ENCODE results near the gene RGS7. TPM values are rescaled to one million over a fixed set of nuclear protein-coding genes. Genes with fewer than 3 reads are reported as not detected.

Gene RGS7
- total and polyA plus RNA-seq, 2 of the 4 experiments (the other 2 are of a cell fraction) = 0.58 to 0.72 TPM

DNA sequence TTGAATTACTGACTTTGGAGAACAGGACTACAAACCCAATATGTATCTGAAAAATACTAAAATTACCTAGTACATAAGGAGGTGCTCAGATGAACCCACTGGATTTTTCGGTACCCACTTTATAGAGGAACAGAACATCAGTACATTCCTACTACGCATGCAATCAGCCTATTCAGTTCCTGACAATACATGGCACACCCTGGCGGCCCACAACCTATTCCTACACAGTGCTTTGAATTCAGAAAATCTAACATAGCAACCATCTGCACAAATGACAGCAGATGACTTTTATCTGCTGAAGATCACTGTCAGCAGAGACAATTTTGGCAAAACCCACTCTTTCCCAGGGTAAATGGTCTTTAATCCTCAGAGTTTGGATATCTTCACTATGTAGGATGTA, 487.9 kb downstream of the RGS7 start:
- dilution Hi-C loops (cut with HindIII; ENCODE audit: low sequenced_read_pairs, unreplicated experiment) = no loop called here
- ATAC-seq (ENCODE audit: low read depth) = no peak
- 62% methylated on average over 2 of the region's 3 CpGs; no CpG with 5 or more reads in 1 of the 2 experiments for WGBS, 2 experiments (ENCODE audit: extremely low coverage in 2 of 2, insufficient read length in 1 of 2)

More for the DNA sequence above, 487.9 kb downstream of the RGS7 start:
- Histone ChIP-seq H2BK20ac (ENCODE audit: low read depth, low read length) (no peak overlapping the region), H2BK120ac (ENCODE audit: low read depth, low read length) (no peak overlapping the region), H2BK15ac (ENCODE audit: low read depth, low read length) (no peak overlapping the region), H2AK5ac (ENCODE audit: low read depth, low read length) (no peak overlapping the region), H3K27me3 (ENCODE audit: control insufficient read depth, insufficient read depth, low read length) (no peaks in the 10 kb centered on the region), H3K9me3 (ENCODE audit: control insufficient read depth, insufficient read depth, low read length) (no peaks in the 10 kb centered on the region), H4K5ac (ENCODE audit: low read depth, low read length) (no peak overlapping the region), H2BK5ac (ENCODE audit: low read depth, low read length, poor library complexity, severe bottlenecking) (no peak overlapping the region), H3K23ac (ENCODE audit: low read depth, low read length) (no peak overlapping the region), H3K79me1 (ENCODE audit: low read depth in 1 of 2, low read length in 2 of 2) (no peaks in the 10 kb centered on the region), H3K14ac (replicated peaks; ENCODE audit: low read depth, low read length) (no peak overlapping the region), H3K18ac (ENCODE audit: low read depth, low read length) (no peak overlapping the region), H3K4me2 (ENCODE audit: low read depth, low read length) (no peak overlapping the region), H2AK9ac (replicated peaks; ENCODE audit: low read depth, low read length, poor library complexity) (no peak overlapping the region), H3K4me1 (ENCODE audit: control insufficient read depth, insufficient read depth, low read length) (no peaks in the 10 kb centered on the region), H2AFZ (replicated peaks; ENCODE audit: low read length, poor library complexity) (no peak overlapping the region), H3K4me3 (ENCODE audit: insufficient read depth, low read depth, low read length) (no peak overlapping the region), H3K9ac (ENCODE audit: low read depth, low read length) (no peak overlapping the region), H3K27ac (ENCODE audit: insufficient read depth, low read length) (no peak overlapping the region), H3K36me3 (ENCODE audit: control insufficient read depth, insufficient read depth, low read length) (no peaks in the 10 kb centered on the region), H3K56ac (ENCODE audit: extremely low read depth, insufficient read depth, low read length) (no peak overlapping the region), H4K91ac (ENCODE audit: insufficient read depth, low read depth, low read length) (no peak overlapping the region), H3K9me1 (ENCODE audit: insufficient read depth, low read length) (no peaks in the 10 kb centered on the region), H4K20me1 (ENCODE audit: insufficient read depth, low read length) (no peaks in the 10 kb centered on the region), H4K8ac (ENCODE audit: low read depth in 2 of 2, low read length in 2 of 2) (no peak overlapping the region), H3K4ac (ENCODE audit: low read depth, low read length) (no peak overlapping the region)
- CTCF ChIA-PET = no interaction called here
- intact Hi-C loops (cut with micrococcal nuclease) (no loop called here), in situ Hi-C loops (cut with MboI; ENCODE audit: low sequenced_read_pairs) (no loop called here)
- no TSS peak for BruUV-seq (replicated peaks)
- TF ChIP-seq MAZ (IDR thresholded peaks at IDR 0.05; ENCODE audit: borderline replicate concordance, low read depth, low read length) (no peak), SMC3 (IDR thresholded peaks at IDR 0.05; ENCODE audit: low read depth, low read length) (no peak), FOS (IDR thresholded peaks at IDR 0.05; ENCODE audit: low read depth, low read length) (no peak), BHLHE40 (IDR thresholded peaks at IDR 0.05; ENCODE audit: low read depth, low read length) (no peak), POLR2A (IDR thresholded peaks at IDR 0.05; ENCODE audit: low read depth, low read length) (no peak), CEBPB (IDR thresholded peaks at IDR 0.05; ENCODE audit: low read depth, low read length) (no peak), RCOR1 (IDR thresholded peaks at IDR 0.05; ENCODE audit: insufficient replicate concordance, low read length) (no peak), NFE2L2 (IDR thresholded peaks at IDR 0.05; ENCODE audit: low read depth, low read length) (no peak), MAFK (IDR thresholded peaks at IDR 0.05; ENCODE audit: low read depth, low read length) (no peak), MXI1 (IDR thresholded peaks at IDR 0.05; ENCODE audit: borderline replicate concordance, low read depth, low read length) (no peak), CHD1 (IDR thresholded peaks at IDR 0.05; ENCODE audit: low read depth, low read length) (no peak)
- TF ChIP-seq, protein P1, sequence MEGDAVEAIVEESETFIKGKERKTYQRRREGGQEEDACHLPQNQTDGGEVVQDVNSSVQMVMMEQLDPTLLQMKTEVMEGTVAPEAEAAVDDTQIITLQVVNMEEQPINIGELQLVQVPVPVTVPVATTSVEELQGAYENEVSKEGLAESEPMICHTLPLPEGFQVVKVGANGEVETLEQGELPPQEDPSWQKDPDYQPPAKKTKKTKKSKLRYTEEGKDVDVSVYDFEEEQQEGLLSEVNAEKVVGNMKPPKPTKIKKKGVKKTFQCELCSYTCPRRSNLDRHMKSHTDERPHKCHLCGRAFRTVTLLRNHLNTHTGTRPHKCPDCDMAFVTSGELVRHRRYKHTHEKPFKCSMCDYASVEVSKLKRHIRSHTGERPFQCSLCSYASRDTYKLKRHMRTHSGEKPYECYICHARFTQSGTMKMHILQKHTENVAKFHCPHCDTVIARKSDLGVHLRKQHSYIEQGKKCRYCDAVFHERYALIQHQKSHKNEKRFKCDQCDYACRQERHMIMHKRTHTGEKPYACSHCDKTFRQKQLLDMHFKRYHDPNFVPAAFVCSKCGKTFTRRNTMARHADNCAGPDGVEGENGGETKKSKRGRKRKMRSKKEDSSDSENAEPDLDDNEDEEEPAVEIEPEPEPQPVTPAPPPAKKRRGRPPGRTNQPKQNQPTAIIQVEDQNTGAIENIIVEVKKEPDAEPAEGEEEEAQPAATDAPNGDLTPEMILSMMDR (conservative IDR thresholded peaks at IDR 0.05; ENCODE audit: low read depth, low read length) = no peak
- TF ChIP-seq, protein P2, sequence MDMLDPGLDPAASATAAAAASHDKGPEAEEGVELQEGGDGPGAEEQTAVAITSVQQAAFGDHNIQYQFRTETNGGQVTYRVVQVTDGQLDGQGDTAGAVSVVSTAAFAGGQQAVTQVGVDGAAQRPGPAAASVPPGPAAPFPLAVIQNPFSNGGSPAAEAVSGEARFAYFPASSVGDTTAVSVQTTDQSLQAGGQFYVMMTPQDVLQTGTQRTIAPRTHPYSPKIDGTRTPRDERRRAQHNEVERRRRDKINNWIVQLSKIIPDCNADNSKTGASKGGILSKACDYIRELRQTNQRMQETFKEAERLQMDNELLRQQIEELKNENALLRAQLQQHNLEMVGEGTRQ (IDR thresholded peaks at IDR 0.05; ENCODE audit: low read depth, low read length) = no peak
- TF ChIP-seq, protein P3, sequence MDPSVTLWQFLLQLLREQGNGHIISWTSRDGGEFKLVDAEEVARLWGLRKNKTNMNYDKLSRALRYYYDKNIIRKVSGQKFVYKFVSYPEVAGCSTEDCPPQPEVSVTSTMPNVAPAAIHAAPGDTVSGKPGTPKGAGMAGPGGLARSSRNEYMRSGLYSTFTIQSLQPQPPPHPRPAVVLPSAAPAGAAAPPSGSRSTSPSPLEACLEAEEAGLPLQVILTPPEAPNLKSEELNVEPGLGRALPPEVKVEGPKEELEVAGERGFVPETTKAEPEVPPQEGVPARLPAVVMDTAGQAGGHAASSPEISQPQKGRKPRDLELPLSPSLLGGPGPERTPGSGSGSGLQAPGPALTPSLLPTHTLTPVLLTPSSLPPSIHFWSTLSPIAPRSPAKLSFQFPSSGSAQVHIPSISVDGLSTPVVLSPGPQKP (IDR thresholded peaks at IDR 0.05; ENCODE audit: borderline replicate concordance, low read depth, low read length) = no peak
- POLR2A ChIA-PET (ENCODE audit: unreplicated experiment) = no interaction called here
- no peak for DNase-seq

Data from IMR-90 (cell line).